DOHH2 (cell line): ENCODE data around the gene EPC1.

Experiments
- EZH2phosphoT487 ChIP-seq: fragments of 200-600 bp; sonication (generic); IDR thresholded peaks from 2 replicates; pipeline ENCODE4 v1.6.1; 2017; ENCODE audit warnings: borderline replicate concordance, mild to moderate bottlenecking, antibody characterized with exemption, low read length, moderate library complexity, mixed read lengths
- TF ChIP-seq, protein P1 (sequence below): fragments of 200-600 bp; sonication (generic); IDR thresholded peaks from one replicate; pipeline ENCODE4 v1.5.1; 2014; ENCODE audit warnings: antibody characterized with exemption, mild to moderate bottlenecking, low read depth, low read length; ENCODE audit not compliant: poor library complexity, severe bottlenecking

DNA sequence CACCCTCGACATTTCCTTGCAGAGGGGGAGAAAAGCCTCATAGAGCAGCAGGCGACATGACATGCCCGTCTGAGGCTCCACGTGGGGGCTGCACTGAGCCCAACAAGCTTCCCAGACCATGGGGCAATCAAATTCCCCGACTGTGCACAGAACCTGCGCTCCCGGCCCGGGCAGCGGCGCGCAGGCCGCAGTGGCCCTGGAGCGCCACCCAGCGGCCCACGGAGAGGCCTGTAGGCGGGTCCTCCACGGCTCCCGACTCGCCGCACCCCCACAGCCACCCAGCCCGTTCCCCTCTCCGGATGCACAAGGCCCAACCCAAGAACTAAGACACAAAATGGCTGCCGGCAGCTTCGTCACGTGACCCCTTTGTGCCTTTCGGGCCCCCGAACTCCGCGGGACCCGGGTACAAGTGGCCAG, 816 bp downstream of the EPC1 start:
- TF ChIP-seq, protein P1, sequence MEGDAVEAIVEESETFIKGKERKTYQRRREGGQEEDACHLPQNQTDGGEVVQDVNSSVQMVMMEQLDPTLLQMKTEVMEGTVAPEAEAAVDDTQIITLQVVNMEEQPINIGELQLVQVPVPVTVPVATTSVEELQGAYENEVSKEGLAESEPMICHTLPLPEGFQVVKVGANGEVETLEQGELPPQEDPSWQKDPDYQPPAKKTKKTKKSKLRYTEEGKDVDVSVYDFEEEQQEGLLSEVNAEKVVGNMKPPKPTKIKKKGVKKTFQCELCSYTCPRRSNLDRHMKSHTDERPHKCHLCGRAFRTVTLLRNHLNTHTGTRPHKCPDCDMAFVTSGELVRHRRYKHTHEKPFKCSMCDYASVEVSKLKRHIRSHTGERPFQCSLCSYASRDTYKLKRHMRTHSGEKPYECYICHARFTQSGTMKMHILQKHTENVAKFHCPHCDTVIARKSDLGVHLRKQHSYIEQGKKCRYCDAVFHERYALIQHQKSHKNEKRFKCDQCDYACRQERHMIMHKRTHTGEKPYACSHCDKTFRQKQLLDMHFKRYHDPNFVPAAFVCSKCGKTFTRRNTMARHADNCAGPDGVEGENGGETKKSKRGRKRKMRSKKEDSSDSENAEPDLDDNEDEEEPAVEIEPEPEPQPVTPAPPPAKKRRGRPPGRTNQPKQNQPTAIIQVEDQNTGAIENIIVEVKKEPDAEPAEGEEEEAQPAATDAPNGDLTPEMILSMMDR: peak; percentile 93
- no peak for TF ChIP-seq EZH2phosphoT487
